SK-N-MC (cell line): Measurements from ENCODE around the gene NOTUM.

Experiments
- EZH2 ChIP-seq: fragments of 200-600 bp; sonication (generic); IDR thresholded peaks from one replicate; pipeline ENCODE4 v1.6.1; 2017; ENCODE audit warnings: antibody characterized with exemption
- POLR2AphosphoS5 ChIP-seq: IDR thresholded peaks from 2 replicates; pipeline ENCODE4 v1.6.1; 2012; ENCODE audit warnings: mild to moderate bottlenecking, low read depth, low read length, borderline replicate concordance

DNA sequence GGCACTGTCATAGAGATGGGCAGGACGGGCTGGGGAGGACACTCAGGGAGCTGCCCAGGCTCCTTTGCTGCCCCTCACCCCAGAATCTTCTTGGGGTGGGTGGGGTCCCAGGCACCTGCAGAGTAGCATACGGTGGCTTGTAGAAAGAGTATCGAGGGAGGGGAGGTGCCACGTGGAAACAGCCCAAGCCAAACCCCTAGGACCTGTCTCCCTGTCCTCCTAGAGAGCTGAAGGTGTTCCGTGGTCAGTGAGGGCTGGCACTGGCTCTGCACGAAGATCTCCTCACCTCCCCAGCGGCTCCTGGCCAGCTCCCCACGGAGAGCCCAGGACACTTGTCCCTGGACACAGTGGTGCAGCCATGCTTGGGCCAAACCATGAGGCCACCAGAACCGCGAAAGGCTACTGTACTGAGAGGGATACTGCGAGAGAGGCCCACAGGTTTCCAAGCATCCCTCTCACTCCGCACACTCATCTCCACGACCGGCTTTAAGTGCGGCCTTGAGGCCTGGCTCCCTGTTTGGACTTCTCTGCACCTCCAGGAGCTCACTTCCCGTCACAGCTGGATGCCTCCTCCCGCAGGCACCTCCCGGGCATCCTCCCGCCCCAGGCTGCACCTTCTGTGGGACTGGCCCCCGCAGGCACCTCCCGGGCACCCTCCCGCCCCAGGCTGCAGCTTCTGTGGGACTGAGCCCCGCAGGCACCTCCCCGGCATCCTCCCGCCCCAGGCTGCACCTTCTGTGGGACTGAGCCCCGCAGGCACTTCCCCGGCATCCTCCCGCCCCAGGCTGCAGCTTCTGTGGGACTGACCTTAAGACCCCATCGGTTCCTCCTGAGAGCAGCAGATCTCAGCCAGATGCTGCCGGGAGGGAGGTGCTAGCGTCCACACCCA is 31.5 kb downstream of the NOTUM start:
- TF ChIP-seq EZH2, result no peak
- TF ChIP-seq POLR2AphosphoS5, result no peak
